Measurements from ENCODE around the gene SPSB3. TPM values are rescaled to one million over a fixed set of nuclear protein-coding genes. Genes with fewer than 3 reads are reported as not detected.
"Not testable (repeated sequence)": the region's sequence is repeated elsewhere in the genome, so short reads cannot be mapped to it uniquely, and the experiment has no call there.

Gene SPSB3
- polyA plus RNA-seq, 12 donors: 16.2 to 30.8 (median 22.0) TPM; not detected in 1

GRCh38 chr16:1818204-1818872 lies 36.0 kb upstream of the SPSB3 start:
- no peak for DNase-seq

GRCh38 chr16:1817716-1818115 lies 35.3 kb upstream of the SPSB3 start:
- DNase-seq: no peak

GRCh38 chr16:1817276-1817589 lies 34.9 kb upstream of the SPSB3 start:
- DNase-seq: no peak

- no peak for DNase-seq
Measured at GRCh38 chr16:1816396-1817275, 34.3 kb upstream of the SPSB3 start.

GRCh38 chr16:1815461-1815860 lies 33.1 kb upstream of the SPSB3 start:
- DNase-seq: no peak

GRCh38 chr16:1812732-1813163 lies 30.4 kb upstream of the SPSB3 start:
- DNase-seq: no peak

- no peak for DNase-seq
Measured at GRCh38 chr16:1810536-1810935, 28.2 kb upstream of the SPSB3 start.

GRCh38 chr16:1810106-1810505 lies 27.7 kb upstream of the SPSB3 start:
- DNase-seq: no peak

- no peak for DNase-seq
Measured at GRCh38 chr16:1809281-1809801, 27.0 kb upstream of the SPSB3 start.

- DNase-seq: no peak
Measured at GRCh38 chr16:1808691-1809090, 26.3 kb upstream of the SPSB3 start.

- no peak for DNase-seq
Measured at GRCh38 chr16:1807626-1808025, 25.3 kb upstream of the SPSB3 start.

- DNase-seq: no peak
Measured at GRCh38 chr16:1800701-1801100, 18.3 kb upstream of the SPSB3 start.

GRCh38 chr16:1799263-1799662 lies 16.9 kb upstream of the SPSB3 start:
- not testable (repeated sequence) for DNase-seq

GRCh38 chr16:1794908-1795666 lies 12.7 kb upstream of the SPSB3 start:
- DNase-seq: no peak

- DNase-seq: no peak
Measured at GRCh38 chr16:1794221-1794871, 12.0 kb upstream of the SPSB3 start.

- DNase-seq: no peak
Measured at GRCh38 chr16:1793578-1794220, 11.3 kb upstream of the SPSB3 start, which contains the start of gene IGFALS. IGFALS (minus strand) TSS chr16:1793705; CDS start chr16:1793652, 53 bp downstream.

GRCh38 chr16:1792836-1793577 lies 10.6 kb upstream of the SPSB3 start:
- DNase-seq: no peak

- DNase-seq: no peak
Measured at GRCh38 chr16:1791943-1792812, 9.8 kb upstream of the SPSB3 start.

- DNase-seq: no peak
Measured at GRCh38 chr16:1791256-1791942, 9.0 kb upstream of the SPSB3 start.
